ENCODE measurements around the gene ANKRD11.

GRCh38 chr16:89502081-89502843 lies 11.9 kb upstream of the ANKRD11 start:
- TF ChIP-seq CTCF (IDR thresholded peaks at IDR 0.05 in 2 of 3, conservative IDR thresholded peaks at IDR 0.05 in 1 of 3; ENCODE audit: borderline replicate concordance in 1 of 3, insufficient read depth in 1 of 3, low read depth in 2 of 3, low read length in 2 of 3): no peak
- TF ChIP-seq EZH2 (IDR thresholded peaks at IDR 0.05): no peak
- TF ChIP-seq POLR2A (IDR thresholded peaks at IDR 0.05; ENCODE audit: borderline replicate concordance, extremely low read depth, insufficient read depth, insufficient read length): no peak
- TF ChIP-seq POLR2AphosphoS5 (IDR thresholded peaks at IDR 0.05; ENCODE audit: low read depth, low read length): no peak
- no peak for TF ChIP-seq SP1 (IDR thresholded peaks at IDR 0.05; ENCODE audit: low read depth)
- no peak for TF ChIP-seq REST (IDR thresholded peaks at IDR 0.05; ENCODE audit: low read depth)
- no peak for TF ChIP-seq JUND (IDR thresholded peaks at IDR 0.05)
- TF ChIP-seq EZH2phosphoT487 (IDR thresholded peaks at IDR 0.05; ENCODE audit: borderline replicate concordance): no peak
- no peak for TF ChIP-seq SRF (IDR thresholded peaks at IDR 0.05; ENCODE audit: low read depth)
- TF ChIP-seq ZNF274 (IDR thresholded peaks at IDR 0.05; ENCODE audit: low read depth, low read length): no peak
- no peak for TF ChIP-seq ZBTB33 (IDR thresholded peaks at IDR 0.05; ENCODE audit: extremely low read depth, insufficient replicate concordance, low read length)
- TF ChIP-seq EGR1 (IDR thresholded peaks at IDR 0.05; ENCODE audit: low read depth): no peak
- no peak for TF ChIP-seq FOSL1 (IDR thresholded peaks at IDR 0.05; ENCODE audit: low read depth)
- TF ChIP-seq ATF3 (IDR thresholded peaks at IDR 0.05): no peak

Measured in HCT116 (cell line).